Activated T-helper 17 cell treated with anti-CD3 and anti-CD28 coated beads, Interleukin-2, amount 50 U/mL, for 72 hours (primary cell): ENCODE measurements around the gene SLC16A9. TPM values are rescaled to one million over a fixed set of nuclear protein-coding genes. Genes with fewer than 3 reads are reported as not detected.
A peak's percentile ranks its signal among the peaks of the same experiment; 100 is the strongest.

Experiments
- ATAC-seq: fragments of 150-1000 bp; cut with Tn5 transposase; replicated peaks from 2 replicates; pipeline ENCODE4 v1.10.0; 2021; ENCODE audit warnings: mild to moderate bottlenecking, moderate library complexity
- H3K27ac Mint-ChIP-seq: one replicate; pipeline ENCODE4 v1.8.0; 2022; ENCODE audit warnings: mixed read lengths
- H3K27me3 Mint-ChIP-seq: one replicate; pipeline ENCODE4 v1.8.0; 2022; ENCODE audit warnings: mixed read lengths
- H3K36me3 Mint-ChIP-seq: one replicate; pipeline ENCODE4 v1.8.0; 2022; ENCODE audit warnings: low read depth, mild to moderate bottlenecking, mixed read lengths
- H3K4me1 Mint-ChIP-seq: one replicate; pipeline ENCODE4 v1.8.0; 2022; ENCODE audit warnings: mixed read lengths
- H3K4me3 Mint-ChIP-seq: one replicate; pipeline ENCODE4 v1.8.0; 2022; ENCODE audit warnings: mild to moderate bottlenecking, mixed read lengths
- H3K9me3 Mint-ChIP-seq: one replicate; pipeline ENCODE4 v1.8.0; 2022; ENCODE audit warnings: mixed read lengths
- total RNA-seq, 2 donors: library from RNA; stranded (reverse); gene quantifications; one replicate each; pipeline ENCODE4 v1.2.3, GENCODE V29; 2022

SLC16A9 gene
- total RNA-seq, 2 donors from 2014 or later: 0.42 to 2.2 TPM

GRCh38 chr10:59635502-59636290 lies 74.0 kb downstream of the SLC16A9 start:
- Mint-ChIP-seq H3K9me3 (no peaks in the 10 kb centered on the region), H3K4me1 (no peaks in the 10 kb centered on the region), H3K4me3 (no peak overlapping the region), H3K27ac (no peak overlapping the region), H3K27me3 (peaks cover 15% of the 10 kb centered on the region), H3K36me3 (no peaks in the 10 kb centered on the region)
- no peak for ATAC-seq

- Mint-ChIP-seq H3K27ac (no peak overlapping the region), H3K27me3 (peaks cover 17% of the 10 kb centered on the region), H3K36me3 (no peaks in the 10 kb centered on the region), H3K9me3 (no peaks in the 10 kb centered on the region), H3K4me1 (no peaks in the 10 kb centered on the region), H3K4me3 (no peak overlapping the region)
- ATAC-seq: no peak
Observed at GRCh38 chr10:59634102-59634501, 75.5 kb downstream of the SLC16A9 start.

GRCh38 chr10:59633063-59633462 lies 76.6 kb downstream of the SLC16A9 start:
- Mint-ChIP-seq H3K4me3 (no peak overlapping the region), H3K27me3 (peaks cover 19% of the 10 kb centered on the region), H3K36me3 (no peaks in the 10 kb centered on the region), H3K9me3 (no peaks in the 10 kb centered on the region), H3K4me1 (no peaks in the 10 kb centered on the region), H3K27ac (no peak overlapping the region)
- ATAC-seq: no peak

DNA sequence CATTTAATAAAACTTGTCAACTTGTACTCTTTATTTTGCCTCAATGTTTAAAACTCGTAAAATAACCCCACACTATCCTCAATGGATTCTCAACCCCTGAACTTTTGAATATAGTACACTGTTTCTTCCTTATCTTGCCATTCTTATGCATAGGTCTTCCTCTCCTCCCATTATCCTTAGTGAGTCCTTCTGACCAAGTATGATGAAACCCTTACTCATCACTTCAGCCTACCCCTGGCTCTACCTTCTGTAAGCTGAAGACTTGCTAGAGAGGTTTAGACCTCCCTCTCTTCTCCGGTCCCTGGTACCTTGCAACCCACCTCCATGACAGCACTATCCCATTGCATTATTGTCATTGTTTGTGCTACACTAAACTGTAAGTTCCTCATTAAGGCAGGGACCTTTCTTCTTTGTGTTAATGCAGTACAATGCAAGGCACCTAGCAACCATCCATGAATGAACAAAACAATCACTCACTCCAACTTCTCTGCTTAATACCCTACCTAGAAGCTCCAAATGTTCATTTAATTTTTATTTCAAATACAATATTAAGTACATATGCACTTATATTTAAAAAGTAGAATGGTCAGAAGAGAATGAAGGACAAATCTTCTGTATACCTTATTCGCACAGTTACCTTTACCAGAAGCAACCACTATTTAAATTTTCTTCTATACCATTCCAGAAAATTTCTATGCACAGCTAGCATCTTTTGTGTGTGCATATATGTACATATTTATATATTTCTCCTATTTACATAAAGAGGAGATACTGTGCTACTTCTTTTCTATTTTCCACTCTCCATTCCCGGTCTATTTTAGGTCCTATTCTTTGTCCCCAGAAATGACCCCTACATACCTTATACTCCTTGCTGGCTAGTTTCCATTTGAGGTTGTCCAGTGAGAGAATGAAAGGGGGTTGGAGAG lies 77.5 kb downstream of the SLC16A9 start:
- no peak overlapping the region for H3K4me3 Mint-ChIP-seq
- no peaks in the 10 kb centered on the region for H3K4me1 Mint-ChIP-seq
- H3K27ac Mint-ChIP-seq: no peak overlapping the region
- no peak for ATAC-seq
- H3K9me3 Mint-ChIP-seq: no peaks in the 10 kb centered on the region
- peaks cover 19% of the 10 kb centered on the region for H3K27me3 Mint-ChIP-seq
- H3K36me3 Mint-ChIP-seq: no peaks in the 10 kb centered on the region

DNA sequence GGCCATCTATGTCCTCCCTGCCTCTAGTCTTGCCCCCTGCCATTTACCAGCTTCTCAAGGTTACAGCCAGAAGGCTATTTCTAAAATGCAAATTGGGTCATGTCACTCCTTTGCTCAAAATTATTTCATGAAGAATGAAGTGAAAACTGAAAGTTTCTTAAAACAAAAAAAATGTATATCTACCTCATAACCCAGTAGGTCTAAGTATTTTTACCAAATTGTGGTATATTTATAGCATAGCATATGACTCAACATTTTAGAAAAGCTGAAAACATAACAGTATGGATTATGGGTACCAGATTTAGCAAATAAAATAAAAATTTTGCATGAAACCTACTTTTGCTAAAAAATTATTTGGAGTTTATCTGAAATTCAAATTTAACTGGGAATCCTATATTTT lies 78.4 kb downstream of the SLC16A9 start:
- ATAC-seq: no peak

DNA sequence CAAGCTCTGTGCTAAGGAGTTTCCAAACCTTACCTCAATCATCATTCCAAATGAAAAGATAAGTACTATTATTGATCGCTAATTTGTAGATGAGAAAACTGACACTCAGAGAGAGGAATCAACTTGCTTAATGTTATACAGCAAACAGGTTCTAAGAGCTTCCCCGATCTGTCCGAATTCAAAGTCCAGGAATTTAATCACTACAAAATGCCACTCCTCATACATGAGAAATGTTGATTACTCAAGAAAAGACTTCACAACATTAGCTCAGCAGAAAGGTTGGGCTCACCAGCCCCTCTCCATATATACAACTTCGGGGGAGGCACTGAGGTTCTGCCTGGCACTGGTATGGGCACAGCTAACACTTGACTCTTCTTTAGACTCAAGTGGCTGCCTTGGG lies 80.7 kb downstream of the SLC16A9 start:
- Mint-ChIP-seq H3K36me3 (no peaks in the 10 kb centered on the region), H3K4me3 (no peak overlapping the region), H3K9me3 (no peaks in the 10 kb centered on the region), H3K4me1 (peaks cover 4% of the 10 kb centered on the region), H3K27me3 (peaks cover 10% of the 10 kb centered on the region), H3K27ac (no peak overlapping the region)
- ATAC-seq: no peak

More for the DNA sequence above, 78.4 kb downstream of the SLC16A9 start:
- peaks cover 19% of the 10 kb centered on the region for H3K27me3 Mint-ChIP-seq
- H3K36me3 Mint-ChIP-seq: no peaks in the 10 kb centered on the region
- H3K4me1 Mint-ChIP-seq: peaks cover under 1% of the 10 kb centered on the region
- no peak overlapping the region for H3K4me3 Mint-ChIP-seq
- H3K9me3 Mint-ChIP-seq: no peaks in the 10 kb centered on the region
- no peak overlapping the region for H3K27ac Mint-ChIP-seq

DNA sequence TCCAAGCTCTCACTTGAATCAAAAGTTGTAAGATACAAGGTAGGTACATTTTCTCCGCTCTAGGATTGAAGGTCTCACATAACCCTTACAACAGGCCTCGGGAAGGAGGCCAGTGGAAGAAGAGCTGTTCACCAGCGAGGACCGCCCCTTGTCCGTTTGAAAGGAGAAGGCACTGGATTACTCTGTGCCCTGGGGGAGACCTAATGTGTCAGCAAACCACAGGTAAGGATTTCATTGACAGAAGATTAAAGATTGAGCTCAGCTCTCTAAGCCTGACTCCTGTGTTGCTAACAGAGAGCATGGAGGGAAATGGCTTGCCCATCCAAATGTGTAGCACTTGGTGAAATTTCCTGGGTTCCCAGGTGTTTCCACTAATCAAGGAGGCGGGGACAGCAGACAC lies 81.2 kb downstream of the SLC16A9 start:
- H3K36me3 Mint-ChIP-seq: no peaks in the 10 kb centered on the region
- peaks cover 4% of the 10 kb centered on the region for H3K4me1 Mint-ChIP-seq
- H3K27me3 Mint-ChIP-seq: peaks cover 10% of the 10 kb centered on the region
- H3K27ac Mint-ChIP-seq: no peak overlapping the region
- ATAC-seq: no peak
- H3K4me3 Mint-ChIP-seq: no peak overlapping the region
- H3K9me3 Mint-ChIP-seq: no peaks in the 10 kb centered on the region

GRCh38 chr10:59627366-59628018 lies 82.2 kb downstream of the SLC16A9 start:
- Mint-ChIP-seq H3K4me1 (peaks cover 4% of the 10 kb centered on the region), H3K27ac (no peak overlapping the region), H3K36me3 (no peaks in the 10 kb centered on the region), H3K4me3 (no peak overlapping the region), H3K9me3 (no peaks in the 10 kb centered on the region), H3K27me3 (peaks cover 10% of the 10 kb centered on the region)
- no peak for ATAC-seq

GRCh38 chr10:59626523-59626869 lies 83.2 kb downstream of the SLC16A9 start:
- H3K27ac Mint-ChIP-seq: no peak overlapping the region
- H3K4me1 Mint-ChIP-seq: peaks cover 4% of the 10 kb centered on the region
- H3K27me3 Mint-ChIP-seq: peaks cover 4% of the 10 kb centered on the region
- no peak overlapping the region for H3K4me3 Mint-ChIP-seq
- ATAC-seq: no peak
- no peaks in the 10 kb centered on the region for H3K9me3 Mint-ChIP-seq
- no peaks in the 10 kb centered on the region for H3K36me3 Mint-ChIP-seq

- no peak overlapping the region for H3K4me3 Mint-ChIP-seq
- H3K4me1 Mint-ChIP-seq: peaks cover 4% of the 10 kb centered on the region
- peak; percentile 80 for ATAC-seq
- H3K27me3 Mint-ChIP-seq: peaks cover 4% of the 10 kb centered on the region
- H3K36me3 Mint-ChIP-seq: no peaks in the 10 kb centered on the region
- H3K27ac Mint-ChIP-seq: no peak overlapping the region
- H3K9me3 Mint-ChIP-seq: no peaks in the 10 kb centered on the region
Observed at GRCh38 chr10:59625721-59626522, 83.7 kb downstream of the SLC16A9 start.

DNA sequence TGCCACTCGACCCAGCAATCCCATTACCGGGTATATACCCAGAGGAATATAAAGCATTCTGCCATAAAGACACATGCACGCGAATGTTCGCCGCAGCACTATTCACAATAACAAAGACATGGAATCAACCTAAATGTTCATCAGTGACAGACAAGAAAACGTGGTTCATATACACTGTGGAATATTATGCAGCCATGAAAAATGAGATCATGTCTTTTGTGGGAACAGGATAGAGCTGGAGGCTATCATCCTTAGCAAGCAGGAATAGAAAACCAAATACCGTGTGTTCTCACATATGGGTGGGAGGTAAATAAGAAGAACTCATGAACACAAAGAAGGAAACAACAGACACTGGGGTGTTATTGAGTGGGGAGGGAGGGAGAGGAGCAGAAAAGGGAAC lies 84.7 kb downstream of the SLC16A9 start:
- Mint-ChIP-seq H3K27ac (no peak overlapping the region), H3K27me3 (peaks cover 6% of the 10 kb centered on the region)

DNA sequence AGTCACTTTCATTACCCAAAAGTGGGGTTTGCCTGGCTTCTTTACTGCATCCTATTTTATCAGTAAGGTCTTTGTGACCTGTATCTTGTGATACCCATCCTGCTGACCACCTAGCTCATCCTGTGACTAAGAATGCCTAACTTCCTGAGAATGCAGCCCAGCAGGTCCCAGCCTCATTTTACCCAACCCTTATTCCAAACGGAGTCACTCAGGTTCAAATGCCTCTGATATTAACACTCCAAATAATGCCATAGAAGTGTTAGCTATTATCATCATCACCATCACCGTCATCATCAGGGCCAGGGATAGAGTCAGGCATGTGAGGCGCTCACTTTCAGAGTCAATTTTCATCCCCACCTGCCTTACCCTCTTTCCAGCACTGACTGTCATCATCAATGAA lies 85.5 kb downstream of the SLC16A9 start:
- H3K36me3 Mint-ChIP-seq: no peaks in the 10 kb centered on the region
- peaks cover 5% of the 10 kb centered on the region for H3K27me3 Mint-ChIP-seq
- no peak overlapping the region for H3K27ac Mint-ChIP-seq
- ATAC-seq: no peak
- peaks cover 4% of the 10 kb centered on the region for H3K4me1 Mint-ChIP-seq
- H3K9me3 Mint-ChIP-seq: no peaks in the 10 kb centered on the region
- no peak overlapping the region for H3K4me3 Mint-ChIP-seq

More for the DNA sequence above, 84.7 kb downstream of the SLC16A9 start:
- ATAC-seq: no peak
- H3K4me3 Mint-ChIP-seq: no peak overlapping the region
- peaks cover 4% of the 10 kb centered on the region for H3K4me1 Mint-ChIP-seq
- no peaks in the 10 kb centered on the region for H3K9me3 Mint-ChIP-seq
- H3K36me3 Mint-ChIP-seq: no peaks in the 10 kb centered on the region

DNA sequence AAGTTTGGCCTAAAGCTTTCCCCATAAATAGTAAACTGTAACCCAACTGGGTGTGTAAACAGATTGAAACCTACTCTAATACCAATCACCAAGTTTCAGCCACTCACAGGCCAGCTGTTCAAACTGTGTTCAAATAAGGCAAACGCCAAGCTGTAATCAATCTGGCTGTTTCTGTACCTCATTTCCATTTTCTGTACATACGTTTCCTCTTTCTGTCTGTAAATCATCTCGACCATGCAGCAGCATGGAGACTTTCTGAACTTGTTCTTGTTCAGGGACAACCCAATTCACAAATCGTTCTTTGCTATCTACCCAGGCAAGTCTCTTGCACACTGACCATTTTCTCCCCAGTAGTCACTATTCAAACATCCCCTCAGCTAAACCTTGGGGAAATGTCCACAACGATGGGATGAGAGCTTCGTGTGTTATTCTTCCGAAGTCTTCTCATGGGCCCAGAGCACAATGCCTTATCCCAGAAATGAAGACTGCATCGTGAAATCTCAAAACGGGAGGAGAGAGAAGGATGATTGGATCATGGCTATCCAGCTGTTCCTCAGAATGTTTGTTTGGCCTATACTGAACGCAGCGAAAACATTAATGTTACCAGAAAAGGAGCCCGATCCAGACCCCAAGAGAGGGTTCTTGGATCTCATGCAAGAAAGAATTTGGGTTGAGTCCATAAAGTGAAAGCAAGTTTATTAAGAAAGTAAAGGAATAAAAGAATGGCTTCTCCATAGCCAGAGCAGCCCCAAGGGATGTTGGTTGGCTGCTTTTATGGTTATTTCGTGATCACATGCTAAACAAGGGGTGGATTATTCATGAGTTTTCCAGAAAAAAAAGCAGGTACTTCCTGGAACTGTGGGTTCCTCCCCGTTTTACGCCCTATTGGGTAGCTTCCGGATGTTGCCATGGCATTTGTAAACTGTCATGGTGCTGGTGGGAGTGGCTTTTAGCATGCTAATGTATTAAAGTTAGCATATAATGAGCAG lies 86.2 kb downstream of the SLC16A9 start:
- H3K27ac Mint-ChIP-seq: no peak overlapping the region
- H3K27me3 Mint-ChIP-seq: peaks cover 3% of the 10 kb centered on the region
- H3K4me1 Mint-ChIP-seq: peaks cover 4% of the 10 kb centered on the region
- no peak overlapping the region for H3K4me3 Mint-ChIP-seq
- no peaks in the 10 kb centered on the region for H3K36me3 Mint-ChIP-seq
- no peak for ATAC-seq
- no peaks in the 10 kb centered on the region for H3K9me3 Mint-ChIP-seq
